K562 (cell line): ENCODE measurements around the gene RNF41. TPM values are rescaled to one million over a fixed set of nuclear protein-coding genes. Genes with fewer than 3 reads are reported as not detected.

Experiments used
- ARID2 ChIP-seq: fragments of 450-650 bp; IDR thresholded peaks from 2 replicates; pipeline ENCODE4 v1.6.1; 2017; ENCODE audit warnings: antibody characterized with exemption, mild to moderate bottlenecking
- BACH1 ChIP-seq: fragments of 200-800 bp; sonication (Bioruptor generic); IDR thresholded peaks from 2 replicates; pipeline ENCODE4 v1.6.1; 2016; ENCODE audit warnings: missing genetic modification characterization, missing compliant biosample characterization
- BCLAF1 ChIP-seq, 2 experiments: fragments of 450-650 bp in 1 of 2; IDR thresholded peaks; 2 replicates each; pipeline ENCODE4 v1.6.1; 2011 to 2017; ENCODE audit warnings: low read depth in 2 of 2, antibody characterized with exemption in 1 of 2, borderline replicate concordance in 1 of 2, low read length in 1 of 2, mild to moderate bottlenecking in 1 of 2, mixed read lengths in 1 of 2; ENCODE audit not compliant: control insufficient read depth in 1 of 2
- BRD4 ChIP-seq: fragments of 200-600 bp; sonication (generic); IDR thresholded peaks from 2 replicates; pipeline ENCODE4 v1.6.1; 2017; ENCODE audit warnings: inconsistent platforms
- EZH2 ChIP-seq: IDR thresholded peaks from 2 replicates; pipeline ENCODE4 v1.6.1; 2012; ENCODE audit warnings: low read depth, mild to moderate bottlenecking, inconsistent platforms, low read length, borderline replicate concordance
- GTF2E2 ChIP-seq: fragments of 200-800 bp; sonication (Bioruptor generic); IDR thresholded peaks from 2 replicates; pipeline ENCODE4 v1.6.1; 2016; ENCODE audit warnings: missing genetic modification characterization, missing compliant biosample characterization
- HOMEZ ChIP-seq: fragments of 250-450 bp; sonication (Bioruptor Pico); IDR thresholded peaks from 2 replicates; pipeline ENCODE4 v1.4.0; 2020; ENCODE audit warnings: mild to moderate bottlenecking, moderate library complexity
- JUND ChIP-seq, 2 experiments: IDR thresholded peaks; 2 replicates in 1 of 2; 3 replicates in 1 of 2; pipeline ENCODE4 v1.6.1; 2011; ENCODE audit warnings: borderline replicate concordance in 2 of 2, low read depth in 2 of 2, low read length in 2 of 2, improper control_type of control experiment in 1 of 2, missing biosample characterization in 1 of 2, missing genetic modification characterization in 1 of 2, missing genetic modification reagents in 1 of 2
- KAT7 ChIP-seq: sonication (generic); formaldehyde crosslinking; IDR thresholded peaks from 2 replicates; pipeline ENCODE4 v1.8.0; 2022; ENCODE audit warnings: missing genetic modification reagents, mild to moderate bottlenecking, borderline replicate concordance
- NCOA1 ChIP-seq: fragments of 450-650 bp; IDR thresholded peaks from 2 replicates; pipeline ENCODE4 v1.6.1; 2016; ENCODE audit warnings: low read depth
- NONO ChIP-seq, 2 experiments: fragments of 200-400 bp in 1 of 2; fragments of 450-650 bp in 1 of 2; formaldehyde crosslinking in 1 of 2; IDR thresholded peaks; 2 replicates each; pipeline ENCODE4 v1.6.1; 2017; ENCODE audit warnings: low read depth in 2 of 2, mild to moderate bottlenecking in 2 of 2, moderate library complexity in 2 of 2, low read length in 1 of 2
- PKNOX1 ChIP-seq: fragments of 450-650 bp; IDR thresholded peaks from 2 replicates; pipeline ENCODE4 v1.6.1; 2016
- SNAPC5 ChIP-seq: fragments of 250-450 bp; sonication (Bioruptor Pico); IDR thresholded peaks from 2 replicates; pipeline ENCODE4 v1.8.0; 2021; ENCODE audit warnings: moderate library complexity, mild to moderate bottlenecking, inconsistent platforms
- TCF3 ChIP-seq: sonication (generic); formaldehyde crosslinking; IDR thresholded peaks from 2 replicates; pipeline ENCODE4 v1.4.0; 2020; ENCODE audit warnings: mild to moderate bottlenecking, missing genetic modification reagents
- THAP12 ChIP-seq: fragments of 250-450 bp; sonication (Bioruptor Pico); IDR thresholded peaks from 2 replicates; pipeline ENCODE4 v1.9.0; 2021; ENCODE audit warnings: mild to moderate bottlenecking, inconsistent platforms
- ZNF274 ChIP-seq: IDR thresholded peaks from 2 replicates; pipeline ENCODE4 v1.6.1; 2011; ENCODE audit warnings: low read depth, mild to moderate bottlenecking, low read length, moderate library complexity, borderline replicate concordance
- ZNF431 ChIP-seq: sonication (generic); formaldehyde crosslinking; IDR thresholded peaks from 2 replicates; pipeline ENCODE4 v1.8.0; 2022; ENCODE audit warnings: mild to moderate bottlenecking, missing genetic modification reagents
- ZNF668 ChIP-seq: fragments of 250-450 bp; sonication (Bioruptor Pico); IDR thresholded peaks from 2 replicates; pipeline ENCODE4 v1.8.0; 2022; ENCODE audit warnings: mild to moderate bottlenecking, inconsistent platforms
- polyA plus RNA-seq, 8 experiments: library from polyadenylated mRNA; depleted of rRNA in 4 of 8; stranded (reverse) in 5 of 8; unstranded in 3 of 8; fragments of >200 nt; fragmentation: Nextera tagmentation in 2 of 8; fragmentation: Illumina TruSeq in 1 of 8; extraction: Ambion mirVana in 2 of 8; extraction: Trizol in 1 of 8; gene quantifications; 2 replicates each; pipeline versions ENCODE4 v1.2.1 to v1.2.3, GENCODE V29; 2011 to 2014; ENCODE audit warnings: inconsistent platforms in 1 of 8, missing spikeins in 1 of 8
- total RNA-seq, 7 experiments: library from RNA; depleted of rRNA in 6 of 7; stranded (reverse); fragments of >200 nt in 6 of 7; fragmentation: Illumina TruSeq in 2 of 7; extraction: Trizol in 2 of 7; gene quantifications; 2 replicates each; pipeline versions ENCODE4 v1.2.1 to v1.2.3, GENCODE V29; 2011 to 2021; ENCODE audit warnings: low replicate concordance in 1 of 7

Gene RNF41
- total and polyA plus RNA-seq, 9 of the 15 experiments (the other 6 are each of a cell fraction or from before 2014, with no cell fraction given) = 28.2 to 46.8 (median 33.8) TPM

- TF ChIP-seq BCLAF1 (IDR thresholded peaks at IDR 0.05; ENCODE audit: borderline replicate concordance in 1 of 2, control insufficient read depth in 1 of 2, low read depth in 2 of 2, low read length in 1 of 2) (no peak), ZNF431 (CRISPR knock-in tag) (0 out of 2 replicates have a peak, but pooled peaks have one; percentile 38), KAT7 (CRISPR knock-in tag) (no peak), SNAPC5 (no peak), NCOA1 (no peak; the same call in 1 of the 2 replicates), ARID2 (no peak), ZNF668 (CRISPR knock-in tag) (no peak), EZH2 (no peak), TCF3 (CRISPR knock-in tag) (peak; percentile 22), HOMEZ (CRISPR knock-in tag) (no peak), BRD4 (no peak), NONO (IDR thresholded peaks at IDR 0.05; ENCODE audit: low read depth in 2 of 2, low read length in 1 of 2) (no peak), GTF2E2 (tag) (no peak), BACH1 (tag) (no peak), ZNF274 (no peak), JUND (IDR thresholded peaks at IDR 0.05; ENCODE audit: borderline replicate concordance, low read depth, low read length) (peak; percentile 44), JUND (tag; IDR thresholded peaks at IDR 0.05; ENCODE audit: borderline replicate concordance, low read depth, low read length) (peak; percentile 37; the same call in 1 of the 3 replicates), PKNOX1 (no peak), THAP12 (CRISPR knock-in tag) (0 out of 2 replicates have a peak, but pooled peaks have one; percentile 9)
These were observed 2.5 kb upstream of the RNF41 start, which contains the start of gene NABP2 (continued) for GRCh38 chr12:56224102-56224701.
